ENCODE data around the gene KLF4.

The KLF4 gene

DNA sequence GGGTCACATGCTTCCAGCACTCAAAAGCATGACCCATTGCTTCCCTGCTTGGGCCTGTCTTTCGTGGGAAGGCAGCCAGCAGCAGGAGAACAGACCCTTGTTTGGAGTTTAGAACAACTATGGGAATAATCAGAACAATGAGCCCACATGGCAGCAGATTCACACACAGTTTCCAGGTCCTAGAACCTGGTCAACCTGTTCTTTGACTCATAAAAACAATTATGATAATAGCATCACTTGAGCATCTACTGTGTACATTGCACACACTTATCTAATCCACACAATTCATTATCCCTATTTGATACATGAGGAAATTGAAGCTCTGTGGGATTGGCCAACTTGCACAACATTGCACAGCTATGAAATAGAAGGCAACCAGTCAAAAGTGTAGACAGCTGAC lies 41.7 kb downstream of the KLF4 start:
- no peak for DNase-seq

DNA sequence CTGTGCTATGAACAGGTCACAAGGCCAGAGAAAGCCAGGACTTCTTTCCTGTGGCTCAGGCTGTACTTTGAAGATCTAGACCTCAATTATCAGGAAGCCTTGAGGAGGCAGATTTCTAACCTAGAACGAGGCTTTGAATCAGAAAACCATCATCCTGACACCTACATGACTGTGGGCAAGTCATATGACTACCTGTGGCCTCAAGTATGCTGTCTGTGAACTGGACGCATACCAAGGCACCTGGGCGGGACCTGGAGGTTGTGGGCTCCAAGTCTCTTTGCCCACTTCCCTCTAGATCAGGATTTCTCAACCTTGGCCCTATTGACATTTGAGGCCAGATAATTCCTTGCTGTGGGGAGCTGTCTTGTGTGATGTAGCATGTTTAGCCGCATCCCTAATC lies 42.5 kb downstream of the KLF4 start:
- no peak for DNase-seq

DNA sequence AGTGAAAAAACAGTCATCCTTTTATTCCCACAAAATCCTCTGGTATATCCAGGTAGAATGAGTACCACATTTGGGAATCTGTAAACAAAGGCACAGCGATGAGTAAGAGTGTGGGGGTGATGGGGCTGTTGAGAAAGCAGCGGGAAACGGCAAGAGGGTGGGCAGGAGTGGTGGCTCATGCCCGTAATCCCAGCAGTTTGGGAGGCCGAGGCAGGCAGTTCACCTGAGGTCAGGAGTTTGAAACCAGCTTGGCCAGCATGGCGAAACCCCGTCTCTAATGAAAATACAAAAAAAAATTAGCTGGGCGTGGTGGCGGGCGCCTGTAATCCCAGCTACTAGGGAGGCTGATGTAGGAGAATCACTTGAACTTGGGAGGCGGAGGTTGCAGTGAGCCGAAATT lies 43.1 kb downstream of the KLF4 start:
- DNase-seq = no peak

DNA sequence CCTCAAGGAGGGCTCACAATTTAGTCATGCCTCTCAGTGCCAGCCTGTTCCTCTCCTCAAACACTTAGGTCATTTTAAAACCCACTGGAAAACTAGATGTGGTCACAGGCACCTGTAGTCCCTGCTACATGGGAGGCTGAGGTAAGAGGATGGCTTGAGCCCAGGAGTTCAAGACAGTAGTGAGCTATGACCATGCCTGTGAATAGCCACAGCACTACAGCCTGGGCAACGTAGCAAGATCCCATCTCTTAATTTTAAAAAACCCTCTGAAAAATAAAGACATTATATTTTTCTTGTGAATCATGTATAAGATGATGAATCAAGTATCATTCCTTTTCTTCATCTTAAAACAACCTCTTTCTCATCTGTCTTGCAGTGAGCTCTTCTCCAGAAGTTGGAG lies 45.8 kb downstream of the KLF4 start:
- DNase-seq = no peak

DNA sequence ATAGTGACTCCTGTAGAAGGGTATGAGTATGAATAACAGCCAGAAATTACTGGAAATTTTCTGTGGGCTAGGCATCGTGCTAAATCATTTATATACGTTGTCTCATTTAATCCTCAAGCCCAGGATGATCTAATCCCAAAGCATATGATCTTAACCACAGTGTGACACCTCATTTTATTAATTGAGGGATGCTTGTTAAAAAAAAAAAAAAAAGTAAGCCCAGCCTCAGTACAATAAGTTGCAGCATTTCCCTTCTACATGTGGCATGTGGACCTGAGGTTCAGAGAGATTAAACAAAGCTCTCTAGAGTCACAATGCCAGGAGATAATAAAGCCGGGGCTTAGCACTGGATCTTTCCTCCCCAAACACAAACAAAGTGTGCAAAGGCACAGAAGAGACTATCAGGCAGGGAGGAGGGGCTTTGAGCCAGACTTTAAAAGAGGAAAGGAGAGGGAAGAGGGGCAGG lies 49.5 kb downstream of the KLF4 start:
- DNase-seq = no peak

DNA sequence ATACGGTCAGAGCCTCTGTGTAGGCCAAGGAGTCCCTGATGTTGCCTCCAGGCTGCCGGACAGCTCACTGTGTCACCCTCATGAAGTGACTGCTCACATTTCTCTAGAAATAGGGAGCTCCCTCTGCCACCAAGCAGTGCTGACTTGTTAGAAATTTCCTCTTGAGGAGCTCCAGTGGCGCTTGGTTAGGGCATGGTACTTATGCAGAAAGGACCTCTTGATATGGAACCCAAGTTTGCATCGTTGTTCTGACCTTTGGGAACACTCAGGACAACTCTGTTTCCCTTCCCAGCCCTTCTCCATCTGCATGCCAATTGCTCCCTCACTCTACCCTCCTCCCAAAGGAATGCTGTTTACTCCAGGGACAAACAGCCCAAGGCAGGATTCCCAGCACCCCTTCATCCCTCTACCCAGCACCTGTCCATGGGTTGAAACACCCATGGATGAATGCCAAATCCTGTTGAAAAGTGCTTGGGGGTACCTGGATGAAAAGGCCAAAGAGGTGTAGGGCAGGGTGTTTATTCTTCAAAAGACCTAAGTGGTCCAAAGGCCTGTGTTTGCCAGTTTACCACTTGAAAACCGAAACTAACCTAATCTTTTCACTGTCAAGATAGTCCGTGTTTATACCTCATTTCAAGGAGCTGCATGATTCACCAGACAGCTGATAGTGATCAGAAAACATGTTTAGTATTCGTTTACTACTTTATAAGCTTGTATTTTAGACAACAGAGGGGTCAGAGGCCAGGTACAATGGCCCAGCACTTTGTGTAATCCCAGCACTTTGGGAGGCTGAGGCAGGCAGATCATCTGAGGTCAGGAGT lies 51.1 kb downstream of the KLF4 start:
- no peak for DNase-seq

DNA sequence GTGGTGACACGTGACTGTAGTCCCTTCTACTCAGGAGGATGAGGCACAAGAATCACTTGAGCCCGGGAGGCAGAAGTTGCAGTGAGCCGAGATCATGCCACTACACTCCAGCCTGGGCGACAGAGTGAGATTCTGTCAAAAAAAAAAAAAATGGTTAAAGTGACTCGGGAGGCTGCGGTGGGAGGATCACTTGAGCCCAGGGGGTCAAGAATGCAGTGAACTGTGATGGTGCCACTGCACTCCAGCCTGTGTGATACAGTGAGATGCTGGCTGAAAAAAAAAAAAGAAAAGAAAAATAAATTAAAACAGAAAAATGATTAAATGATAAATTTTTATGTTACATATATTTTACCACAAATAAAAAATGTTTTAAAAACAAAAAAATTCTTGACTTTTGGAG lies 51.9 kb downstream of the KLF4 start:
- no peak for DNase-seq

DNA sequence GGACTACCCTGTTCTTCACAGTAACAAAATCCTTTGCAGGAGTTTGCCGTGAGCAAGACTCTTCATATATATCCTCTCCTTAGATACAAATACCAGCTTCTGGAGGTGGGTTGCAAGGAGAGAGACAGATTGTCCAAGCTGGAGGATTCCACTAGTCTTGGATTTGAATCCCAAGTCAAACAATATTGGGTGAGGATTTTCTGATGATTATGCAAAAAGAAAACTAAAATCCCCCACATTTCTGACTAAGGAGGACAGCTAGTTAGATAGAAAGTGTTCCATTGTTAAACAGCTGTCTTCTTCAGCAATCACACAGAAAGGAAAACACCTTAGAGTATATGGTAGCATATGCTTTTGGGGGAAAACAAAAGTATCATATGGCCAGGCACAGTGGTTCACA lies 54.2 kb downstream of the KLF4 start:
- no peak for DNase-seq
